Measurements from ENCODE around the gene TMEM181. TPM values are rescaled to one million over a fixed set of nuclear protein-coding genes. Genes with fewer than 3 reads are reported as not detected.
"Not testable (repeated sequence)": the region's sequence is repeated elsewhere in the genome, so short reads cannot be mapped to it uniquely, and the experiment has no call there.

Gene TMEM181
- total and polyA plus RNA-seq, 5 experiments from 2014 or later, result 3.9 to 16.9 (median 4.6) TPM

- H3K4me3 Mint-ChIP-seq, result no peak overlapping the region
- no peak overlapping the region for H3K27ac Mint-ChIP-seq
- H3K36me3 Mint-ChIP-seq, result peaks cover 0 to 2% (median 0%) of the 10 kb centered on the region in 3 donors
- H3K9me3 Mint-ChIP-seq, result peaks cover 0 to 2% (median 0%) of the 10 kb centered on the region in 9 donors
- peaks cover 20 to 65% (median 41%) of the 10 kb centered on the region in 5 donors for H3K27me3 Mint-ChIP-seq
- POLR2A ChIA-PET, result no interaction called here
- peaks cover 2 to 8% (median 5%) of the 10 kb centered on the region in 4 donors for H3K4me1 Mint-ChIP-seq
- ATAC-seq (no peak), DNase-seq (no peak)
Measured at GRCh38 chr6:158539881-158540280, 20.0 kb upstream of the TMEM181 start.

- Mint-ChIP-seq H3K4me3 (no peak overlapping the region), H3K27ac (no peak overlapping the region), H3K9me3 (no peaks in the 10 kb centered on the region), H3K4me1 (peaks cover 0 to 1% (median 0%) of the 10 kb centered on the region in 4 donors), H3K36me3 (no peaks in the 10 kb centered on the region), H3K27me3 (peaks cover 15 to 52% (median 27%) of the 10 kb centered on the region in 5 donors)
- ATAC-seq, result no peak
- POLR2A ChIA-PET, result no interaction called here
- no peak for DNase-seq
Measured at GRCh38 chr6:158543606-158544185, 16.2 kb upstream of the TMEM181 start.

- Mint-ChIP-seq H3K27ac (no peak overlapping the region), H3K4me1 (peaks cover 0 to 1% (median 0%) of the 10 kb centered on the region in 4 donors), H3K27me3 (peaks cover 13 to 45% (median 21%) of the 10 kb centered on the region in 5 donors), H3K9me3 (no peaks in the 10 kb centered on the region), H3K4me3 (no peak overlapping the region), H3K36me3 (no peaks in the 10 kb centered on the region)
- DNase-seq (no peak), ATAC-seq (no peak)
- POLR2A ChIA-PET, result no interaction called here
Measured at GRCh38 chr6:158544428-158544827, 15.5 kb upstream of the TMEM181 start.

GRCh38 chr6:158545043-158545966, 14.6 kb upstream of the TMEM181 start:
- Mint-ChIP-seq H3K9me3 (no peaks in the 10 kb centered on the region), H3K27ac (no peak overlapping the region), H3K4me1 (peaks cover 0 to 1% (median 0%) of the 10 kb centered on the region in 4 donors), H3K4me3 (no peak overlapping the region), H3K27me3 (peaks cover 7 to 36% (median 13%) of the 10 kb centered on the region in 5 donors), H3K36me3 (no peaks in the 10 kb centered on the region)
- POLR2A ChIA-PET, result no interaction called here
- ATAC-seq, result no peak
- no peak for DNase-seq

- H3K27me3 Mint-ChIP-seq, result peaks cover 3 to 18% (median 8%) of the 10 kb centered on the region in 5 donors
- no peak for DNase-seq
- H3K4me1 Mint-ChIP-seq, result peaks cover 0 to 1% (median 0%) of the 10 kb centered on the region in 4 donors
- H3K9me3 Mint-ChIP-seq, result no peaks in the 10 kb centered on the region
- no peak overlapping the region for H3K27ac Mint-ChIP-seq
- no peak for ATAC-seq
- POLR2A ChIA-PET, result no interaction called here
- H3K4me3 Mint-ChIP-seq, result no peak overlapping the region
- H3K36me3 Mint-ChIP-seq, result no peaks in the 10 kb centered on the region
Measured at GRCh38 chr6:158548418-158549161, 11.3 kb upstream of the TMEM181 start.

GRCh38 chr6:158552055-158552795, 7.7 kb upstream of the TMEM181 start:
- POLR2A ChIA-PET, result no interaction called here
- no peaks in the 10 kb centered on the region for H3K4me1 Mint-ChIP-seq
- DNase-seq, result no peak
- no peaks in the 10 kb centered on the region for H3K36me3 Mint-ChIP-seq
- no peak overlapping the region for H3K4me3 Mint-ChIP-seq
- H3K27me3 Mint-ChIP-seq, result peaks cover 0 to 5% (median 0%) of the 10 kb centered on the region in 5 donors
- ATAC-seq, result no peak
- H3K9me3 Mint-ChIP-seq, result no peaks in the 10 kb centered on the region
- no peak overlapping the region for H3K27ac Mint-ChIP-seq

- POLR2A ChIA-PET, result no interaction called here
- Mint-ChIP-seq H3K36me3 (no peaks in the 10 kb centered on the region), H3K27me3 (peaks cover 0 to 5% (median 0%) of the 10 kb centered on the region in 5 donors), H3K27ac (no peak overlapping the region), H3K4me3 (no peak overlapping the region), H3K9me3 (no peaks in the 10 kb centered on the region), H3K4me1 (no peaks in the 10 kb centered on the region)
- ATAC-seq, result no peak
- no peak for DNase-seq
Measured at GRCh38 chr6:158552796-158553138, 7.1 kb upstream of the TMEM181 start.

- Mint-ChIP-seq H3K4me1 (peaks cover 0 to 7% (median 5%) of the 10 kb centered on the region in 4 donors), H3K9me3 (no peaks in the 10 kb centered on the region), H3K4me3 (no peak overlapping the region), H3K27me3 (peaks cover 0 to 5% (median 0%) of the 10 kb centered on the region in 5 donors), H3K27ac (no peak overlapping the region), H3K36me3 (no peaks in the 10 kb centered on the region)
- DNase-seq, result no peak
- POLR2A ChIA-PET, result interaction anchor here (1.6 kb wide), 1 partner anchor 14 kb away, joined by 7 read pairs; no protein-coding TSS in a partner anchor
- no peak for ATAC-seq
Measured at GRCh38 chr6:158554611-158555361, 5.1 kb upstream of the TMEM181 start.

- POLR2A ChIA-PET, result no interaction called here
- H3K4me1 Mint-ChIP-seq, result peaks cover 4 to 13% (median 11%) of the 10 kb centered on the region in 4 donors
- DNase-seq, result no peak
- no peak for ATAC-seq
- H3K4me3 Mint-ChIP-seq, result no peak overlapping the region
- peaks cover 0 to 5% (median 0%) of the 10 kb centered on the region in 5 donors for H3K27me3 Mint-ChIP-seq
- no peaks in the 10 kb centered on the region for H3K36me3 Mint-ChIP-seq
- H3K9me3 Mint-ChIP-seq, result no peaks in the 10 kb centered on the region
- no peak overlapping the region for H3K27ac Mint-ChIP-seq
Measured at GRCh38 chr6:158556113-158556512, 3.8 kb upstream of the TMEM181 start.

GRCh38 chr6:158557110-158557509, 2.8 kb upstream of the TMEM181 start:
- not testable (repeated sequence) for H3K9me3 Mint-ChIP-seq, H3K27ac Mint-ChIP-seq, H3K36me3 Mint-ChIP-seq, ATAC-seq, H3K27me3 Mint-ChIP-seq, DNase-seq
- POLR2A ChIA-PET, result interaction anchor here (0.6 kb wide), 1 partner anchor 10 kb away, joined by 3 read pairs; no protein-coding TSS in a partner anchor
- peaks cover 11 to 23% (median 21%) of the 10 kb centered on the region in 4 donors for H3K4me1 Mint-ChIP-seq
- peak overlapping the region in 3 of 10 donors; percentile 22 to 45 (median 45) for H3K4me3 Mint-ChIP-seq

- Mint-ChIP-seq H3K27ac (peak overlapping the region in 1 of 10 donors; percentile 22), H3K4me3 (peak overlapping the region in 4 of 10 donors; percentile 24 to 63 (median 42)), H3K27me3 (no peaks in the 10 kb centered on the region), H3K4me1 (peaks cover 16 to 31% (median 28%) of the 10 kb centered on the region in 4 donors), H3K9me3 (no peaks in the 10 kb centered on the region), H3K36me3 (no peaks in the 10 kb centered on the region)
- no peak for DNase-seq
- POLR2A ChIA-PET, result no interaction called here
- ATAC-seq, result no peak
Measured at GRCh38 chr6:158557927-158558326, 2.0 kb upstream of the TMEM181 start.
